WI38 (cell line): ENCODE measurements around the gene ROBO2.

ENCODE experiments used
- H3K4me3 ChIP-seq: 2 replicates; pipeline ENCODE4 v1.5.1; 2011; ENCODE audit warnings: low read depth, mild to moderate bottlenecking, control low read depth, low read length
- CTCF ChIP-seq: IDR thresholded peaks from 2 replicates; pipeline ENCODE4 v1.5.1; 2012; ENCODE audit warnings: low read depth, mild to moderate bottlenecking, control low read depth, low read length

ROBO2 gene

GRCh38 chr3:77412021-77412438 is 372.1 kb downstream of the ROBO2 start:
- TF ChIP-seq CTCF, result no peak

DNA sequence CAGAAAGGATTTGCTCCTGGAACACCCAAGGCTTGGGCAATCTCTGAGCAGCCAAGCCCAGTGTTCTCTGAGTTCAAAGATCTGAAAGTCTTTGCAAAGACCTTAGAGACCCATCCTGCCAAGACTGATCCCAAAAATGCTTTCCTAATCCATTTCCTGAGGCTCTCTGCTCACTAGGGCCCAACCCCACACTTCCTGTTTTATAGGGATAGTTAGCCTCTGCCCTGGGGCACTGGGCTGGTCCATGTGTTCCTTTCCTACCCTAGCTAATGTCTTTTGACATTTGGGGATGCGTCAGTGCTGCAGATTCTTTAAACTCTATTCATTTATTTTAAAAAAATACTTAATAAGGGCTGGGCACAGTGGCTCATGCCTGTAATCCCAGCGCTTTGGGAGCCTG is 372.7 kb downstream of the ROBO2 start:
- no peak overlapping the region for H3K4me3 ChIP-seq
- no peak for TF ChIP-seq CTCF

More at GRCh38 chr3:77412021-77412438, 372.1 kb downstream of the ROBO2 start:
- no peak overlapping the region for H3K4me3 ChIP-seq

GRCh38 chr3:77414881-77415280 is 375.0 kb downstream of the ROBO2 start:
- no peak overlapping the region for H3K4me3 ChIP-seq

GRCh38 chr3:77420336-77420735 is 380.4 kb downstream of the ROBO2 start:
- TF ChIP-seq CTCF, result no peak

More at GRCh38 chr3:77414881-77415280, 375.0 kb downstream of the ROBO2 start:
- TF ChIP-seq CTCF, result no peak

DNA sequence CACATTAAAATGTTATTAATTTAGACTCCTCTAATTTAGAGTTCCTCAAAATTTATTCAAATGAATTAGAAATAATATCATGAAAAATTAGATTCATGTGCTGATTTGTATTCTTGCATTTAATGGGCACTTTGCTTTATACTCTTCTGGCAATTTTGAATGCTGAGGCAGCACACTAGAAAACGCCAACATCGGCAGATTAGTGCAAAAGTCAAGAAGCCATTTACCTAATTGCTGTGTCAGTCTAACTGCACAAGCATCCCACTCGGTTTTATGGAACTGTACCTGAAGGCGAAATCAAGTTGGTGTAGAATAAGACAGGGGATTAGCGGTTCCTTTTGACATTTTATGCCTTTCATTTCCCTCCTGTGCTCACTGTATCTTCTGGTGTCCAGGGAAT is 382.0 kb downstream of the ROBO2 start:
- TF ChIP-seq CTCF, result no peak
- H3K4me3 ChIP-seq, result no peak overlapping the region

More at GRCh38 chr3:77420336-77420735, 380.4 kb downstream of the ROBO2 start:
- no peak overlapping the region for H3K4me3 ChIP-seq

DNA sequence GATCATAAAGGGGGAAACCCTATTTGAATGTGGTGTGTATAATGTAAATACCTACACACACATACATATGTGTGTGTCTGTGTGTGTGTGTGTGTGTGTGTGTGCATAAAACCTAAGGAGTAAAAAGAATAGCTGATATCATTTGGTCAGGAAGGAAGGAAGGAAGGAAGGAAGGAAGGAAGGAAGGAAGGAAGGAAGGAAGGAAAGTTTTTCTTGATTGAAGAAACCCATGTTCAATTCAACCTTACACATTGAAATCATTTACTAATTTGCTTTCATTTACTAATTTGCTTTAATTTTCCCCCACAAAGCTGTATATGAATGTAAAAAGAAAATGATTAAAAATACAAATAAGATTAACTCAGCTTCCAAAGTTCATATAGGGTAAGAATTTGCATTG is 386.6 kb downstream of the ROBO2 start:
- TF ChIP-seq CTCF, result no peak
- H3K4me3 ChIP-seq, result no peak overlapping the region

- H3K4me3 ChIP-seq, result no peak overlapping the region
- TF ChIP-seq CTCF, result no peak
These were observed 387.6 kb downstream of the ROBO2 start for GRCh38 chr3:77427528-77427927.
